CD4-positive, alpha-beta T cell (primary cell): Measurements from ENCODE around the gene FLRT2. TPM values are rescaled to one million over a fixed set of nuclear protein-coding genes. Genes with fewer than 3 reads are reported as not detected.

ENCODE experiments used
- ATAC-seq: fragments of 200-7000 bp; cut with Tn5 transposase; one replicate; pipeline ENCODE4 v1.10.0; 2022; ENCODE audit warnings: mild to moderate bottlenecking; ENCODE audit not compliant: poor library complexity
- CTCF ChIA-PET: fragments of 350-600 bp; sonication (Branson Sonifier 250); formaldehyde crosslinking; loops from one replicate; lab custom pipeline; 2021; ENCODE audit warnings: antibody characterized with exemption, inconsistent platforms; lab: Charles Lee
- POLR2A ChIA-PET: fragments of 350-600 bp; sonication (Branson Sonifier 250); formaldehyde crosslinking; loops from one replicate; lab custom pipeline; 2021; ENCODE audit warnings: antibody characterized with exemption, inconsistent platforms; lab: Charles Lee
- DNase-seq, 14 experiments: peaks; one replicate each; pipeline ENCODE4 v3.0.0-alpha.2; 2013 to 2020; ENCODE audit warnings: mixed read lengths in 2 of 14
- H3K27ac ChIP-seq, 2 donors: one replicate each; pipeline versions ENCODE4 v1.5.1 to v1.7.0; 2013; ENCODE audit warnings: low read length in 2 of 2, low read depth in 1 of 2, mild to moderate bottlenecking in 1 of 2
- H3K27me3 ChIP-seq, 2 experiments: 1 replicate in 1 of 2; 2 replicates in 1 of 2; pipeline versions ENCODE4 v1.6.1 to v1.7.0; 2013; ENCODE audit warnings: low read length in 2 of 2, control low read depth in 1 of 2, mild to moderate bottlenecking in 1 of 2, moderate library complexity in 1 of 2; ENCODE audit not compliant: insufficient read depth in 2 of 2, control insufficient read depth in 1 of 2
- H3K36me3 ChIP-seq: one replicate; pipeline ENCODE4 v1.6.1; 2013; ENCODE audit warnings: low read length, control low read depth; ENCODE audit not compliant: insufficient read depth
- H3K4me1 ChIP-seq: one replicate; pipeline ENCODE4 v1.6.1; 2013; ENCODE audit warnings: low read length, control low read depth; ENCODE audit not compliant: insufficient read depth
- H3K4me3 ChIP-seq: one replicate; pipeline ENCODE4 v1.5.1; 2013; ENCODE audit warnings: mild to moderate bottlenecking, low read length, moderate library complexity
- H3K9me3 ChIP-seq, 2 experiments: 1 replicate in 1 of 2; 2 replicates in 1 of 2; pipeline versions ENCODE4 v1.6.1 to v1.7.0; 2013; ENCODE audit warnings: low read length in 2 of 2, mild to moderate bottlenecking in 2 of 2, control low read depth in 1 of 2, moderate library complexity in 1 of 2; ENCODE audit not compliant: control insufficient read depth in 1 of 2, insufficient read depth in 1 of 2
- H3K27ac Mint-ChIP-seq: one replicate; pipeline ENCODE4 v1.8.0; 2020; ENCODE audit warnings: mixed read lengths
- H3K27me3 Mint-ChIP-seq: one replicate; pipeline ENCODE4 v1.8.0; 2021; ENCODE audit warnings: mixed read lengths
- H3K36me3 Mint-ChIP-seq: one replicate; pipeline ENCODE4 v1.8.0; 2021; ENCODE audit warnings: low read depth, mixed read lengths
- H3K4me1 Mint-ChIP-seq: one replicate; pipeline ENCODE4 v1.8.0; 2021; ENCODE audit warnings: low read depth, mixed read lengths
- H3K4me3 Mint-ChIP-seq: one replicate; pipeline ENCODE4 v1.8.0; 2020; ENCODE audit warnings: mild to moderate bottlenecking, mixed read lengths
- H3K9me3 Mint-ChIP-seq: one replicate; pipeline ENCODE4 v1.8.0; 2020; ENCODE audit warnings: mixed read lengths
- CTCF ChIP-seq: fragments of 200-600 bp; IDR thresholded peaks from one replicate; pipeline ENCODE4 v1.8.0; 2022; ENCODE audit warnings: antibody characterized with exemption, mild to moderate bottlenecking
- intact Hi-C, 2 experiments: fragments of 100-400 bp; cut with DNase I in 1 of 2; cut with micrococcal nuclease in 1 of 2; formaldehyde crosslinking; loops; one replicate each; pipeline versions ENCODE4 v1.15.1 to v1.9.0; 2023 to 2025; cut with DNase I, micrococcal nuclease
- total RNA-seq, 174 experiments: library from RNA in 2 of 174; stranded (reverse) in 2 of 174; gene quantifications; one replicate each; pipeline ENCODE4 v1.2.3 and lab custom pipeline; 2021 to 2026

Gene FLRT2
- total RNA-seq, 2 experiments from 2014 or later = not detected

DNA sequence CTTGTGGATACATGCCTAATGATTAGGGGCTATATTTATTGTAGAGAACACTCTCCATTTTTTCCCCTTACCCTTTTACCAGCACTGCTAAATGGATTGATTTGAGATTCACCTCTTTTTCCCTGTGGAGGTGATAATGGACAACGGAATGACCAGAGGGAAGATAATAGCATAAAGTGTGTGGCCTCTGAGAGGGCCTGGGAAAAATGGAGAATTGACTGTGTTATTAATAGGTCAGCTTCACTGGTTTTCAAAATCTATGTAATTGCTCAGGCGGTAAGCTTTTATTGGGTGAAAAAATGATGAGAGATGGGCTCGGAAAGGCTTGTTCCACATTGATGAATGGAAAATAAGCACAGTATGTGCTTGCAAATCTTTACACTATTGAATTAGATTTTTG lies 15.8 kb downstream of the FLRT2 start:
- CTCF ChIA-PET = no interaction called here
- Histone ChIP-seq H3K9me3 (peaks cover 0 to 4% of the 10 kb centered on the region in 2 experiments), H3K27me3 (no peaks in the 10 kb centered on the region), H3K4me3 (no peak overlapping the region), H3K36me3 (no peaks in the 10 kb centered on the region), H3K4me1 (no peaks in the 10 kb centered on the region), H3K27ac (no peak overlapping the region)
- TF ChIP-seq CTCF = no peak
- ATAC-seq (no peak), DNase-seq (no peak)
- H3K36me3 Mint-ChIP-seq = no peaks in the 10 kb centered on the region
- H3K27ac Mint-ChIP-seq = no peak overlapping the region
- POLR2A ChIA-PET = no interaction called here
- no peaks in the 10 kb centered on the region for H3K27me3 Mint-ChIP-seq
- peaks cover 1% of the 10 kb centered on the region for H3K9me3 Mint-ChIP-seq
- H3K4me1 Mint-ChIP-seq = no peaks in the 10 kb centered on the region
- no peak overlapping the region for H3K4me3 Mint-ChIP-seq
- intact Hi-C loops = no loop called here

GRCh38 chr14:85546390-85546789 lies 16.4 kb downstream of the FLRT2 start:
- no peak overlapping the region for H3K4me3 ChIP-seq
- H3K27me3 ChIP-seq = no peaks in the 10 kb centered on the region
- H3K27ac ChIP-seq = no peak overlapping the region
- no peaks in the 10 kb centered on the region for H3K4me1 Mint-ChIP-seq
- TF ChIP-seq CTCF = no peak
- ChIA-PET POLR2A (no interaction called here), CTCF (no interaction called here)
- intact Hi-C loops = no loop called here
- H3K4me1 ChIP-seq = no peaks in the 10 kb centered on the region
- no peaks in the 10 kb centered on the region for H3K9me3 Mint-ChIP-seq
- H3K36me3 Mint-ChIP-seq = no peaks in the 10 kb centered on the region
- H3K36me3 ChIP-seq = no peaks in the 10 kb centered on the region
- peaks cover 0 to 4% of the 10 kb centered on the region in 2 experiments for H3K9me3 ChIP-seq
- no peak overlapping the region for H3K4me3 Mint-ChIP-seq
- no peak for DNase-seq
- no peak overlapping the region for H3K27ac Mint-ChIP-seq
- H3K27me3 Mint-ChIP-seq = no peaks in the 10 kb centered on the region
- no peak for ATAC-seq

DNA sequence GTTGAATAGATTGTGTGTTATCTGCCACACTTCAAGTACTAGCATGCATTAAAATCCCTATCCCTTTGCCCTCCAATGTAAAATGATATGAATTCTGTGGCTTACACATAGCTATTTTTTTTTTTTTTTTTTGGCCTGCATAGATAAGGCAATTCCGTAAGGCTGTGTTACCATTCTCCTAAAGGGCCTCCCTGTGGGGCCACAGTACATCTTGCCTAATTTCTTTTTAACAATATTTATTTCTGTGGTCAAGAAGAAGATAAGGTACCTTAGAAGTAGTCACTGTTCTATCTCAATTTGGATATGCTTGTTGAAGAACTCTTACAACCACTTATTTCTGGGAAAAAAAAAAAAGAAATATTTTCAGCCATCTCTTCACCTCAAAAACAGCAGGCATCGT lies 19.8 kb downstream of the FLRT2 start:
- ChIA-PET CTCF (no interaction called here), POLR2A (no interaction called here)
- Histone ChIP-seq H3K36me3 (no peaks in the 10 kb centered on the region), H3K4me1 (no peaks in the 10 kb centered on the region), H3K27me3 (no peaks in the 10 kb centered on the region), H3K9me3 (peaks cover 0 to 4% of the 10 kb centered on the region in 2 experiments), H3K4me3 (no peak overlapping the region), H3K27ac (no peak overlapping the region)
- no peak overlapping the region for H3K27ac Mint-ChIP-seq
- no peaks in the 10 kb centered on the region for H3K4me1 Mint-ChIP-seq
- no peak for DNase-seq
- H3K4me3 Mint-ChIP-seq = no peak overlapping the region
- H3K27me3 Mint-ChIP-seq = no peaks in the 10 kb centered on the region
- intact Hi-C loops = no loop called here
- no peaks in the 10 kb centered on the region for H3K36me3 Mint-ChIP-seq
- no peak for ATAC-seq
- no peaks in the 10 kb centered on the region for H3K9me3 Mint-ChIP-seq
- no peak for TF ChIP-seq CTCF
